NAMALWA (cell line): ENCODE results near the gene ITPR2.
"Not testable (repeated sequence)": the region's sequence is repeated elsewhere in the genome, so short reads cannot be mapped to it uniquely, and the experiment has no call there.

ENCODE experiments used
- DNase-seq: peaks from one replicate; pipeline ENCODE4 v3.0.0-alpha.2; 2015; ENCODE audit warnings: low spot score

Gene ITPR2

DNA sequence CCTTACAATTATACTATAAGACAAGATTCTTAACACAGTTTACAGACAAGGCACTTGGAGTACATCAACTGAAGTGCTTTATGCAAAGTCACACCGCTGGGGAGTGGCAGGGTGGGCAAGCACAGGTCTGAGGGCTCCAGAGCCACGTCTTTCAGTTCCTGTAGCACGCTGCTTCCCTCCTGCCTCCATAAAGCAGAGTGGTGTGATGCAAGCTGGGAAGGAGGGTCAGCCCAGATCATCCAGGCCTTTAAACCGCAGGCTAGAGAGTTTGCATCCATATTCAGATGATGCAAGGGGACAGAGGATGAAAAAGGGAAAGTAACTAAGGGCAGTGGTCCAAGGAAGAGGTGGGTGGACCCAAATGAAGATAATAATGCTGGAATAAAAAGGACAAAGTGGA lies 132.6 kb downstream of the ITPR2 start:
- no peak for DNase-seq

DNA sequence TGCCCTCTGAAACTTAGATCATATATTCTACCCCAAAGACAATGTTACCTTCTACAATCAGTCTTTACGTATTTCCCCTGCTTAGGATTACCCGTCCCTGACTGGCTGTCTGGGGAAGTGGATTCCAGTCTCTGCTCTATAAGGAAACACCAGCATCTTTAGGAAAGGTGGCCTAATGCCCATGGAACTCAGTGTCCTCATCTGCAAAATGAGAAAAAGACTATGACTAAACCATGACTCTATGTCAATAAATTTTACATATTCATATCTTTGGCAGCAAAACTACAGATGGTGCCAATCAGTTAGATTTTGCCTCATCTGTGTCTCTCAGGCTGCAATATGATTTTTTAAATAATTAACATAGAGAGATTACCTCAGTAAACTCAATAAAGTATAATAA lies 133.8 kb downstream of the ITPR2 start:
- no peak for DNase-seq

- DNase-seq = no peak
Measured at GRCh38 chr12:26698186-26698585, 134.8 kb downstream of the ITPR2 start.

GRCh38 chr12:26697217-26697616 lies 135.8 kb downstream of the ITPR2 start:
- DNase-seq = no peak

DNA sequence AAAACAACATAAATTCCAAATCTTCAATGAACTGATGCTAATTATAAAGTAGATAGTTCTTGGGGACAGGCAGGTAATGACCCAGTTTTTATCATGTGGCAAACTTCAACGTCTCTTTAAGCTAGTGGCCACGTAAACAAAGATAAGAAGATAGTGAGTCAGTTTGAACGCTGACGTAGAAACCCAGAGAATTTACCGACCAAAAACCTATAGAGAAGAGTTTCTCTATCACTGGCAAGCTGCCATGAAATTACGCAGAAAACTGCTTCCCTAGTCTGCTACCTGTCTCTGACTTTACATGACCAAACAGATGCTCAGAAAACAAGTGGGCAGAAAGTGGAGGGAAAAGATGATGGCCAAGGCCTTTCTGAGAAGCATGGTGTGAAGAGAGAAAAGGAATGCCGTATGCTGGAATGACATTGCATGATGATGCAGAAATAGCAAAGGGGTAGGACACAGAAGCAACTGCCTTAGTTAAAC lies 136.3 kb downstream of the ITPR2 start:
- DNase-seq = no peak

DNA sequence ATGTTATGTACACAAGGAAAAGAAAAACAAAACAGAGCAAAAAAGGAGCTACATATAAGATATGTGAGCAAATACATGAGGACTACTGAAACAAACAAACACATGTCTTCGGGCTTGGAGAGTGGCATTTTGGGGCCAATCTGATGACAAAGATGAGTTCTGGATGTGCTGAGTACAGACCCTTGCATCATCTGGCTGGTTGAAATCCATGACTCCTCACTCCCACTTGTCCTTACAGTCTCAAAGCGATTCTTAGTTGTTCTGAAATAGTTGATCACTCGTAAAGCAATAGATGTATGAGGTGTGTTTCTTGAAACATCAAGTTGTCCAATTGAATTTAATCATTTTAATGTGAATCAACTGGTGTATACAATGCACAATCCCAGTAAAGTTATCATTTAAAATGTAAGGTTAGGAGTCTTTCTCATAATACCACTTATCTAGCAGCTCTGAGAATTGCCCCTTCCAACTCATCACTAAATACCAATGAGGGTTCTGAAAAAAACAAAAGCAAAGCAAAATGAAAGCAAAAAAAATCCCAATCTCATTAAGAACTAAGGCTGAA lies 136.9 kb downstream of the ITPR2 start:
- no peak for DNase-seq

GRCh38 chr12:26694402-26694801 lies 138.6 kb downstream of the ITPR2 start:
- DNase-seq = no peak

DNA sequence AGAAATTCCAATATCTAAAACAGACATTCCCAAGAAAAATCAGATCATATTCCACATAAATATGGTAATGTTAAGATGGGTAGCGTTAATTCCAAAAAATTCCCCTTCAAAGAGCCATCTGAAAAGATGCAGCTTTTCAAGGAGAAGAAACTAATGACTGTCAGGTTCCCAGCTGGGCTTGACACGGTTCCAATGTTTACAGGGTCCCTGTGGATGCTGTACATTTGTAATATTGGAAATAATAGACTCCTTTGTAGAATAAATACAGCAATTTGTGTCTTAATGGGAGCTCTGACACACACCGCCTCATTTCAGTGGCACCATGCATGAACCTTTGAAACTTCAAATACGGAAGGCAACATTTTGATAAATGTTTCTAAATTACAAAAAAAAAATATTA lies 140.6 kb downstream of the ITPR2 start:
- no peak for DNase-seq

GRCh38 chr12:26691234-26691970 lies 141.6 kb downstream of the ITPR2 start:
- DNase-seq = no peak

- DNase-seq = no peak
Measured at GRCh38 chr12:26690601-26691000, 142.4 kb downstream of the ITPR2 start.

DNA sequence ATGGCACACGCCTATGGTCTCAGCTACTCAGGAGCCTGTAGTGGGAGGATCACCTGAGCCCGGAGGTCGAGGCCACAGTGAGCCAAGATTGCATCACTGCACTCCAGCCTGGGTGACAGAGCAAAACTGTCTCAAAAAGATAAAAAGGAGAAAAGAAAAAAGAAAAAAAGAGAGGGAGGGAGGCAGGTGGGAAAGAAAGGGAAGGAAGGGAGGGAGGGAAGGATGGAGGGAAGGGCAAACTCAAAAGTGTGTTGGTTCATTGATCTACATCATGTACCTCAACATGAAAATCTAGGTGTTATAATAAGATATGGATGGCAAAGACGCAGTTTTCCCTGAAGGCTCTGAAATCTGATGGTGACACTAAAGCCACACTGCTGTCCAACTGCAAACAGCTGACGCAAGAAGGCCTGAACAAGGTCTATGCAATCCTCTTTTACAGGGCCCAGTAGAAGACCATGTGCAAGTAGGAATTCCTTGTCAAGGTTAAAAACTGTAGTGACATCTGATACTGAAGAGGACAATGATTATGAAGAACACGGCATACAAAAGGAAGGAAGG lies 143.6 kb downstream of the ITPR2 start:
- DNase-seq = no peak

- no peak for DNase-seq
Measured at GRCh38 chr12:26688344-26688904, 144.6 kb downstream of the ITPR2 start.

DNA sequence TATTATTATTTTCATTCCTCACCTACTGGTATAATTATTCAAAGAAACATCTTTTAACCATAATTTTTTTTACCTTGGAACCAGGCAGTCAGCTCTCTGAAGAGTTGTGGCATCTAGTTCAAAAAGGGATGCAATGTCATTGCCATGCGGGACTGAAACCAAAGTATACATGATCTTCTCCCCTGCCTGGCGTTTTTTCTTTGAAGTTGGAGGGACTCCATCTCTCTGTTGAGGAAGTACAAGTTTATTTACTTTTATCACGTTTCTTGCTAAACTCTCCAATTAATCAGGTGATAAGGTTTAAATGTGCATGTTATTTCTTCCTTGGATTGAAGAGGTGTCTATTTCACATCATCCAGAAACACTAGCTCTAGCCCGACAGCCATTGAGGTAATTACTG lies 146.6 kb downstream of the ITPR2 start:
- DNase-seq = no peak

GRCh38 chr12:26684101-26684500 lies 148.9 kb downstream of the ITPR2 start:
- DNase-seq = no peak

DNA sequence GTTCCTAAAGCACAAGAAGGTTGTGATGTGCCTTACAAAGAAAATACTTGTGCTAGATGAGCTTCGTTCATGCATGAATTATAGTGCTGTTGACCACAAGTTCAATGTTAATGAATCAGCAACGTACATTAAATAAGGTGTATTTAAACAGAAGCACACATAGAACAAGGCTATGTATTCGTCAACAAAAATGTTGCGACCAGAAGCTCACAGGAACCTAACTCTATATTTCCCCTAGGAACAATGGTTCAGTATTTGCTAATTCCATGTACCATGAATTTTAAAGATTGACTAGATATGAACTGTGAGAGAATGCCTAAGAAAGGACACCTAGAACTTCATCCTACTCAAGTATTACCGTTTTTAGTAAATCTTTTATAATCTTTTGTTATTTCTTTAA lies 149.6 kb downstream of the ITPR2 start:
- DNase-seq = no peak

GRCh38 chr12:26680727-26681455 lies 152.1 kb downstream of the ITPR2 start:
- DNase-seq = no peak

- DNase-seq = no peak
Measured at GRCh38 chr12:26678697-26679660, 154.0 kb downstream of the ITPR2 start.

GRCh38 chr12:26671487-26671886 lies 161.5 kb downstream of the ITPR2 start:
- not testable (repeated sequence) for DNase-seq

DNA sequence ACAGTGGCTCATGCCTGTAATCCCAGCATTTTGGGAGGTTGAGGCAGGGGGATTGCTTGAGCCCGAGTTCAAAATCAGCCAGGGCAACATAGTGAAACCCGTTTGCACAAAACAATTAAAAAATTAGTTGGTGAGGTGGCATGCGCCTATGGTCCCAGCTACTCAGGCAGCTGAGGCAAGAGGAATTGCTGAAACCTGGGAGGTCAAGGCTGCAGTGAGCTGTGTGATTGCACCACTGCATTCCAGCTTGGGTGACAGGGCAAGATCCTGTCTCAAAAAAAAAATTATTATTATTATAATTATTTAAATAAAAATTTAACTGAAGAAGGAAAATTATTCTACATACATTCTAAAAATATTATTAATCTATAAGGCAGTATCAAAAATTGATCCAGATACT lies 164.1 kb downstream of the ITPR2 start:
- no peak for DNase-seq

DNA sequence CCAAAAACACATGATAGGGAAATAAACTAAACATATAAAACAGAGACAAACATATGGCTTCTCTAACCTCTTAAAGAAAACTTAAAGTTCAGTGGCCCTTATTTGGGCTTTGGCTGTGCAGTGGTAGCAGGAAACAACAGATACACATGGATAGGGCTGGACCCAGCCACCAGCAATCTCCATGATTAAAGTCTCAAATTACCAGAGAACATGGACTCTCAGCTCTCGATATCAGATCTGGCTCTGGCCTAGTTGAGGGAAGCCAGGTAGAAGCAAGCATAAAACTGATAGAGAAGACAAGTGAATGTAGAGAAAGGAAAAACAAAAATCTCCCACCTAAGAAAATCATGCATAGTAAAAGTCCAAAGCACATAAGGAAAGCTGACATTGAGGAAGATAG lies 164.8 kb downstream of the ITPR2 start:
- no peak for DNase-seq

DNA sequence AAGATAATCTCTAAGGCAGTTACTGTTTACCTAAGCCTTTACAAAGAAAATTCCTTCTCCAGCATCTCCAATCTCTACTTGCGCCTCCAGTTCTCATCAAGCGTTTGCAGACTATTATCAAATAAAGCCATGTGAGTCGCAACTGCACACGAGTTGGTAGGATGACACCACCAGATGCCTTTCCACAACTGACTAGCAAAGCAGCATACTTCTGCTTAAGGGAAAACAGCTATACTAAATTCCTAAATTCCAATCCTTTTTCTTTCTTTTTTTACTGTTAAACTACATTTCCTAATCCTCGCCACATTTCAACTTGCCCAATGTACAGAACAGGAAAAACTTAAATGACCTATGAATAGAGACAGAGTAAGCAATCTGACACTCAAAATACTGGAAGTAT lies 166.7 kb downstream of the ITPR2 start:
- no peak for DNase-seq
